UCSD-AML1 (cell line): ENCODE data around the gene HMSD.

Experiments
- DNase-seq: peaks from one replicate; lab custom pipeline; 2025; ENCODE audit not compliant: unreplicated experiment; lab: John Stamatoyannopoulos, UW

The HMSD gene

DNA sequence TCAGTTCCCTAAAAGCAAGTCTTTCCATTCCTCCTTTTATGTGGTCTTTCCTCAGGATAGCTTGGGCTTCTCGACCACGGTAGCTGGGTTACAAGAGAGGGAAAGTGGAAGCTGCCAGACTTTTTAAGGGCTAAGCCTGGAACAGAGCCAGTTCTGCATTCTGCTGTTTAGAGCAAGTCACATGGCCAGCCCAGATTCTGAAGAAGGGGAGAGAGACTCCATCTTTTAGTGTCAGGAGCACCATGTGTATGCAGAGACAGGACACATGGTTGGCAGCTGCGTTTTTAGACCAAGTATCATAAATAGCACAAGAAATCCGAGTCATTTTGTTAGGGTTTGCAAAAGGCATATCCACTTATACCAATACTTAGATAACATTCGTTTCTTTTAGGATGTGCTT, 4.7 kb downstream of the HMSD start:
- no peak for DNase-seq

DNA sequence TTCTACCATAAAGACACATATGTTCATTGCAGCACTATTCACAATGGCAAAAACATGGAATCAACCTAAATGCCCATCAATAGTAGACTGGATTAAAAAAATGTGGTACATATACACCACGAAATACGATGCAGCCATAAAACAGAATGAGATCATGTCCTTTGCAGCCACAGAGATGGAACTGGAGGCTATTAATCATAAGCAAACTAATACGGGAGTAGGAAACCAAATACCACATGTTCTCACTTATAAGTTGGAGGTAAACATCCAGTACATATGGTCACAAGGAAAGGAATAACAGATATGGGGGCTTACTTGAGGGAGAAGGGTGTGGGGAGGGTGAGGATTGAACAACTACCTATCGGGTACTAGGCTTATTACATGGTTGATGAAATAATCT, 7.7 kb downstream of the HMSD start:
- no peak for DNase-seq

DNA sequence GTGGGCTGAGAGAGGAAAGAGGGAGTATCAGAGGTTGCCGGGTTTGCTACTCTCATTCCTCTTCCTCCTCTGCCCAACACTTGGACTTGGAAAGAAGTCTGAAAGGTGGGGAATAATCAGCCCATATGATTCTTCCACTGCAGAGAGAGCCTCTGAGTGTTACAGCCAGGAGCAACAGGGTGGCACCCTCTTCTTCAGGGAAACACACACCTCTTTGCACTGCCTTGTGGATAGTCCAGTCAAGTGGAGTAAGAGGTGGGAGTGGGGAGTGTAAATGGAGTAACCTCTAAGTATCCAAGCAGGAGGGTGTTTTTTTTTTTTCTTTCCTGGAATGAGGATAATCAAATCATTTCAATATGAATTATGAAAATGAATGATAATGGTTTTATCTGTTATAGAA, 11.8 kb downstream of the HMSD start:
- DNase-seq = no peak

DNA sequence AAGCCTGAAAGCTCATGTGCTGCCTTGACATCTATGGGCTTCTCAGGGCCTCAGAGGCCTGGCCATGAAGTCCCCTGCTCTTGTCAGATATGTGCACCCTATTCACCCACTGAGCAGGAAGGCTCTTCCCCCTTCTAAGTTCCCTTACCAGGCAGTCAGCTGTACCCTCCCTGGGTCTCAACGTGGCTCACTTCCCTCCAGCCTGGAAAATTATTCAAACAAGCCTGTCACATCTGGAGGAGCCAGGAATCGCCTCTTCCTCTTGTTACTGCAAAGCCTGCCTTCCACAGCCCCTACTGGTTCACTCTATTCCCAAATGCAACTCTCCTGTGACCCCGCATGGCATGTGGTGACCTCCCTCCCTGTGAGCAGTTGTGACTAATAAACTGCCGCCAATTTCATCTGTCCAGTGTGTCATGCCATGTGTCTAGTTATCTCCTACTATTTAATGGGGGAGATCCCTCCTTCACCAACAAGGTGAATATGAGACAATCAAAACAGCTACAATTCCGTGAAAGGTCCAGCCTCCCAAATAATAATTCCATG, 12.4 kb downstream of the HMSD start:
- no peak for DNase-seq

DNA sequence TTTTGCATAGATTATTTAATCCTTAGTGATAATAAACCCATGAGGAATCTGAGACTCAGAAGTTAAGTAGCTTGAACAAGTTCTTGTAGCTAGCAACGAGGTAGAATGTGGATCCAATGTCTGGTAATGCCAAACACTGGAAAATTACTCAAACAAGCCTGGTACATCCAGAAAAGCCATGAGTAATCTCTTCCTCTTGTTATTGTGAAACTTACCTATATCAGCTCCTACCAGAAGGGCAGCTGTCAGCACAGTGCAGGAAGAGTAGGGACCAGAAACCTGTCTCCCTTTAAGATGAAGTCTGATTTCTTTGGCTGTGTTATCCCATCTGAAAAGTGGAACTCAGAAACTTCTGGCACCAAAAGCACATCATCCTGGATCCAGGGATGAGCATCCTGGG, 13.0 kb downstream of the HMSD start:
- DNase-seq = no peak

DNA sequence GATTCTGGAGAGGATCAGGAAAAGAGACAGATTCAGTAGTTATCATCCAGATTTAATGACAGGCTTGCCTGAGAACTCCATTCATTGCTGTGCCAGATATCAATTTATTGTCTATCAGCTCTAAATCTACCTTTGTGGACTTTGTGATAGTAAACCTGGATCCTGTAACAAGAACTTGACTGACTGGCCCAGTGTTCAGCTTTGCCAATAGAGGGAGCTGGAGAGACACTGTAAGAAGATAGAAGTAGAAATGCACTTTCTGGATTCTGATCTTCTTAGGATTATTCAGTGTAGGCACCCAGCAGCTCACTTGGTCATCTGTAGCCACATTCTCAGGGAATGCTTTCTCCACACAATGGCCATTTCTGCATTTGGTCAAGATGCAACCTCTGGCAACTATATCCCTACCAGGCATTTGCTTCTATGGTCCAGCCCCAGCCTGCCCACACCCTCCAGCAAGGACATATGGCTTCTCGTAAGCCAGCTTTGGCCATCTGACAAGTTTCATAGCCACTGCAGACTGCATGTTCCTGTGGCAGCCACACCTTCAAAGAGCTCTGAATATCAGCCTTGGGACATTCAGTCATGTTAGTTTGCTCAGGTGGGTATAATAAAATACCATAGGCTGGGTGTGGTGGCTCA, 14.6 kb downstream of the HMSD start:
- DNase-seq = no peak

DNA sequence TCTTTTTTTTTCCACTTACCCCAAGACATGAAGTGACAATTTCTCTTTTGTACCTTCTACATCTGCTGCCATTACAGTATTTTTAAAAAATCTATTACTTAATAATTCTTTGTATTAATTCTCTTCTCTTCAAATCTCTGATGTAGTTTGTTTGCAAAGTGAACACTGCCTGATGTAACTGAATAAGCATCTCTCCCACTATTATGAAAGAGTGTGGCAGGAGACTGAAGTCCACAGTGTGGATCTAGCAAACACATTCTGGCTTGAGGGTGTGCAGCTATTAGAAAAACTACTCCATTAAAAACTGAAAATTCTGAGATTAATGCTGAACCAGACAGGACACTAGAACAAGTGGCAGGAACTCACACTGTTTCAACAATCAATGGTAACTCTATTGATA, 15.8 kb downstream of the HMSD start:
- no peak for DNase-seq

DNA sequence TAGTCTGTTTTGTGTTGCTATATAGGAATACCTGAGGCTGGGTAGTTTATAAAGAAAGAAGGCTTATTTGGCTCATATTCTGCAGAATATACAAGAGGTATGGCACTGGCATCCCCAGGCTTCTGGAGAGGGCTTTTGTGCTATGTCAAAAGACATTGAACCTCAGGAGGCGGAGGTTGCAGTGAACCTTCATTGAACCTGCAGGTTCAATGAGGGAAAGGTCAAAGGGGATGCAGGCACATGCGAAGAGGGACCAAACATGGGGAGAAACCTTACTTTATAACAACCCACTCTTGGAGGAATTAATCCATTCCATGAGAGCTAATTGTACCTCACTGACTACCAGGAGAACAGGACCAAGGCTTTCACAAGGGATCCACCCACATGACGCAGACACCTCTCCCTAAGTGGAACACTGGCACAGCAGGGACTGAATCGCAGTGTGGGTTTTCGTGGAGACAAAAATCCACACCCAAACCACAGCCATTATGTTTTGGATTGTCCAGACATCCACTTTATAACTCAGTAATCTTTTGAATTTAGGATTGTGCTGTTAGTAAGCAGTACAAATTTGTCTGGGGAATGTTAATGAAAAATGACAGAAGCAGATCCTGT, 16.7 kb downstream of the HMSD start:
- no peak for DNase-seq

DNA sequence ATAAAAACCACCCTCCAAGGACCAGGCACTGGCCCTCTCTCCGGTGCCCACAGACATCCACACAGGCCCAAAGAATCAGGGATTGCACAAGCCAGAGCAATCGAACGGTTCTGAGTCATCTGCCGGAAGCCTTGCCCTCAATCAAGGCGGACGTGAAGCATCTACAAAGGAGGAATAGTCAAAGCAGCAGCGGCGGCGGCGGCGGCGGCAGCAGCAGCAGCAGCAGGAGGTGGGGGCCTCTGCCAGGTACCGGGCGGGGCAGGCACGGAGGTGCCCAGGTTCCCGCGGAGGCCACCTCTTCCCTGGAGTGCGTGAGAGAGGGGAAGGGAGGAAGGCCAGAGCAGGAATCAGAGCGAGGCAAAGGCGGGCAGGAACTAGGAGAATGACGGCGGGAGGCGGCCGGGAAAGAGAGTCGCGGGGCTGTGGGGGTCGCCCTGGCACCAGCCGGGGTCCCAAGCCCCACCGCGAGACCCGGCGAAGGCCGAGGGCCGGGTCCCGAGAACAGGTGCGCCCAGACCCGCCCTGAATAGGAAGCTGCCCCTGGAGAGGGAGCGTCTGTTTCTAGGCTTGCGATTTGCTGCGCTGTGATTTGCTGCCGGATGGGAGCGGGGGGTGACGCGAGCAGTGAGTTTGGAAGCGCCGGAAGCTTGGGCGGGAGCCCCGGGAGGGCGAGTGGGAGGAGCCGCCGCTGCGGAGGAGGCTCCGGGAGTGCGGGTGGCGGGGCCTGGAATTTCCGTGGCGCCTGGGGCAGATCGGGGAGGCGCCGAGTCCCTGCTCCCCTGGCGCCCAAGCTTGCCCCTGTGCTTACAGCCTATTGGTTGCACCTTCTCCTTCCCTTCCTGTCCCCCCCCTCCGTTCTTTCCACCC, 21.1 kb downstream of the HMSD start, which contains the start of gene SERPINB8:
TSS of gene SERPINB8 (plus strand) at position 140 of the 867 bp plus-strand sequence. CDS start 8,228 bp downstream, outside the sequence.
- peak; percentile 32 for DNase-seq

DNA sequence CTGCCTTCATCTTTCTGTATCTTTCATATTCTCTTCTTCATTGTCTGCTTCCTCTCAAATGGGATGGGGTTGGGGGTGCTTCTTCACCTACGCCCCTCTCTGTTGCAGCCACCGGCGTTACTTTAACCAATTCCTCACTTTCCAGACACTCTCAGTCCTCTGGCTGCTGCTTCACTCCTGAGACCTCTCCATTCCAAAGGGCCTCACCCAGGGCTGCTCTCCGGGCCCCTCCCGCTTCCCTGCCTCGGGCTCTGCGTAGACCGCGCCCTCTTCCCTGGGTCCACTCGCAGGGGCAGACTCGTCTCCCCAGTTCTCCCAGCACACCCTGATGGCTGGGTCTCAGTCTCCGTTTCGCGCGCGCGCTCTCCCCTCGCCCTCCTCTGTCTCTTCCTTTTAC, 21.7 kb downstream of the HMSD start:
- DNase-seq = no peak

DNA sequence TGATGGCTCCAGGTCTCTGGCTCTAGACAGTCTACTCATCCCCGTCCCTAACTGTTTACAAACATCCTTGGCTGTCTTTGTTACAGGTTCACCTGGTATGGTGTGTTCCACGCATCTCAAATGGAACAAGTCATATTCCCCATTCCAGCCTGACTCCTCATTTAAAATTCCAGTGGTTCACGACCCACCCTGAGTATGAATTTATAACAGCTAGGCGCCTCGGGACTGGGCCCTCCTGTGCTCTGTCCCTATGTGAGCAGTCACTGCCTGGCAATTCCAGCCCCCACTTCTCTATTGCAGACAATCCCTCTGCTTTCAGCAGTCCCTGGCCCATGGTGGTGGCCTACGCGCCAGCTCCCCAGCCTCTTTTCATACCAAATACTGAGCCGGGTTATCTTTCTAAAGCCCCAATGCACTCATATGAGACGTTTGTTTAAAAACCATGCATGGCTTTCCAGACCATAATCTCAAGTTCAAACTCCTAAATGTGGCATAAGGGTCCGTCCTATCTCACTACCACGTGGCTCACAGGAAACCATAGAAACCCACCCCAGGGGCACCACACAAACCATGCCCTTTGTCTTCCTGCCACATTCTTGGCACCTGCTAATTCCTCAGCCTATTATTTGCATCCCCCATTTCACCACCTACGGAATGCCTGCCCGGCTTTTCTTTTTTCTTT, 22.4 kb downstream of the HMSD start:
- no peak for DNase-seq

DNA sequence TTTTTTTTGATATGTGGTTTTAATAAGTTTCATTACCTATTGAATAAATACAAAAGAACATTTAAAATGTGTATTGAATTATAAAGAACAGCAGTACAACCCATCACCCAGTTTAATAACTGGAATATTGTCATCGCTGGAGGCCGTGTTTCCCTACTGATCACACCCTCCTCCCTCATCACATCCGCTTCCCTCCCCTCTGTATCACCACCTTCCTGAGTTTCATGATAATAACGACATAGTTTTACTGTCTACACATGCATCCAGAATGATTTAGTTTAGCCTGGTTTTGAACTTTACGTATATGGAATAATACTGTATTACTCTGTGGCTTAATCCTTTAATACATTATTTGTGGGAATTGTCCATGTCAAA, 22.9 kb downstream of the HMSD start:
- no peak for DNase-seq

DNA sequence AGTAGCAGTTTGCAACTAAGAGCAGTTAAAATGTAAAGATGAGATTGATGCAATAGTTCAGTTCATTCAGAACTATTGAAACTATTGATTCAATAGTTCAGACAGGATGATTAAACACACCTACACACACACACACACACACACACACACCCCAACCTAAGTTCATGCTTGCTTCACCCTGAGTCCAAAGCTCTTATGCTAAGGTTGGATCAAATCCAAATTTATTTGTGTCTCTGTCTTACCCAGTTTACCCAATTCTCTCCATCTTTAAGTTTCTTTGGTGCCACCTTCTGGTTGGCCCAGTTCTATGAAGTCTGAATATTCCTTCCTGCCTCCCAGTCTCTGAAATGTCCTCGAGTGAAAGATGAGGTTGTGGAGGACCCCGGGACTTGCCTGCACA, 25.9 kb downstream of the HMSD start:
- DNase-seq = no peak

DNA sequence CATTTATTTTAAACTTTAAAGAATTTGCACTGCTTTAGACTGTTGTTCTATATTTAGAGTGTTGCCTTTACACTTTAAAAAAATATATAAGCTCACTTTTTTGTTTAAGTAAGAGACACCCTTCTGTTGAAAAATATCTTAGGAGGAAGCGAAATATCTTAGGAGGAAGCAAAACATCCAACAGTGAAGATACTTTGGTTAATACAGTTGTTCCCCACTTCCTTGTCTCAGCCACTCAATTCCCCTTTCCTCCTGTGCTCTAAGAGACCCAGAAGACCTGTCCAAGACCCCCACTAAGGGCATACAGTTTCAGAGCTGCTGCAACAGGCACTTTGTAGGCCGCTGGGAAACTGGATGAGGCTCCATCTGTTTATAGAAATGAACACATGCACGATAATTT, 26.5 kb downstream of the HMSD start:
- DNase-seq = no peak

DNA sequence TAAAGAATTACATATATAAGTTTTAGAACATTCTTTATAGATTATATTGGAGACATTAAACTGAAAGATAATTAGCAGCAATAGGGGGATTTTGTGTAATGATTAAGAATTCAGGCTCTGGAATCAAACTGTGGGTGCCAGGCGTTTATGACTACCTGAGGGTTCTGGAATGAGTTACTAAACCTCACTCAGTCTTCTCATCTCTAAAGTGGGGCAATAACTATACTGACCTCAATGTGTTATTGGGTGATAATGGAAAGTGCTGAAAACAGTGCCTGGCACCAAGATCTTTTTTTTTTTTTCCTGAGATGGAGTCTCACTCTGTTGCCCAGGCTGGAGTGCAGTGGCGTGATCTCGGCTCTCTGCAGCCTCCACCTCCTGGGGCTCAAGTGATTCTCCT, 27.9 kb downstream of the HMSD start:
- no peak for DNase-seq

DNA sequence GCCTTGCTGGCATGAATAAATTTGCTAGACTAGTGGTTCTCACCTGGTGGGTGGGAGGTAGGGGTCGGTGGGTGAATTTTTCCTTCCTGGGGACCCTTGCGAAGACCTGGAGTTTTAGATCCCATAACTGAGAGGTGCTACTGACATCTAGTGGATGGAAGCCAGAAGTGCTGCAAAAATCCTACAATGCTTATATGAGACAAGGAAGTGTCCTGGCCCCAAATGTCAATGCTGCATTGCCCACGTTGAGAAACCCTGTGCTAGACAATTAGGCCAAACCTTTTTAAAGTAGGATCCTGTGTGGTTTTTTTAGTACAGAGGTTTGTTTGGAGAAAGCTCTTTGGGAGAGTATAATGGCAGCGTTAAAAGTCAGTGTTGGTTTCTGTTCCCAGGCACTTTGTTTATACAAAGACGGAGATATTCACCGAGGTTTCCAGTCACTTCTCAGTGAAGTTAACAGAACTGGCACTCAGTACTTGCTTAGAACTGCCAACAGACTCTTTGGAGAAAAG, 30.4 kb downstream of the HMSD start:
- no peak for DNase-seq

DNA sequence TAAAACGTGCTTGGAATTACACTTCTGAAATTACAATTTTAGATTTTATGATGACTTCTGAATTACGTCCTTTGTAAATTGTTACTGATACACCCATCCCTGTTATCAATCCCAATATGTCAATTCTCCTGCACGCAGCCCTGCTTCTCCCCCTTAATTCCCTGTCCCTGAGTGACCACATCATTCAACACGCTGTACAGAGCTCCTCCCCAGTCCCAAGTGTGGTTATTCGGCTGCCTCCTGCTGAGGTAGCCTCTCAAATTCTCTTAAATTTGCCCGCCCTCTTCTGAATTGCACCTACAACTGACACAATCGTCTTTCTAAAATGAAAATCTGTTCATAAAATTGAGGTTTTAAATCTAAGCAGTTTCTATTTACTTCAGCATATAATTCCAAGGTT, 30.9 kb downstream of the HMSD start:
- DNase-seq = no peak

DNA sequence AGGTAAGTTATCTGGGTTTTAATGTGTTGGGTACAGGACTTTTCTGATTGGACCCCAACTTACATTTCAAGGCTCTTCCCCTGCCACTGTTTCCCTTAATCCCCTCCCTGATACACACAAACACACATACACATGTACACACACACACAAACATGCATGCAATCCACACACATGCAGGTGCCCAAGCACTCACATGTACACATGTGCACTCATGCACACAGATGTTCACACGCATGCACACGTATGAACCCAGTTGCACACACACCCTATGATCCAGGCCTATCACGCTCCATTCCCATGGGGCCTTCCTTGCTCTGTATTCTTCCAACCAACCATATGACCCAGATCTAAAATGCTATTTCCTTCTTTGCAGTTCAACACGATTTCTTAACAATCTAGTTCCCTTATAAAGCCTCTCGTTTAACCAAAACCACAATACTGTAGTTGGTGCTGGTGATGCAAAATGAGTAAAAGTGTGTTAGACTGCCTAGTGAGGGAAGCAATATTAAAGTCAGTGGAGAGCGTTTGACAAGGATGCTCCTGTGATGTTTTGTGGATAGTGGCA, 31.9 kb downstream of the HMSD start:
- DNase-seq = no peak

DNA sequence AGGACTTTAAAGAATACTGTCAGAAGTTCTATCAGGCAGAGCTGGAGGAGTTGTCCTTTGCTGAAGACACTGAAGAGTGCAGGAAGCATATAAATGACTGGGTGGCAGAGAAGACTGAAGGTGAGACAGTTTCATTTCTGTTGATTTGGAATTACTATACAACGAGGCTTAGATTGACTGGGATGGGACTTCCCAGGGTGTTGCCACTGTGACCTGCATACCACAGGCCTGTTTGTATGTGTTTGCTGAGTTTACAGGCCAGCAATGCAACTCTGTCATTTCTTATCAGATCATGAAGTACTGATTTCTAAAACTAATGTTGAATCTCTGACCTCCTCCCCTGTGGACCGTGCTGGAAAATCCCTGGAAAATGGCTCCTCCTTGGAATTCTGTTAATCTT, 32.6 kb downstream of the HMSD start:
- no peak for DNase-seq

DNA sequence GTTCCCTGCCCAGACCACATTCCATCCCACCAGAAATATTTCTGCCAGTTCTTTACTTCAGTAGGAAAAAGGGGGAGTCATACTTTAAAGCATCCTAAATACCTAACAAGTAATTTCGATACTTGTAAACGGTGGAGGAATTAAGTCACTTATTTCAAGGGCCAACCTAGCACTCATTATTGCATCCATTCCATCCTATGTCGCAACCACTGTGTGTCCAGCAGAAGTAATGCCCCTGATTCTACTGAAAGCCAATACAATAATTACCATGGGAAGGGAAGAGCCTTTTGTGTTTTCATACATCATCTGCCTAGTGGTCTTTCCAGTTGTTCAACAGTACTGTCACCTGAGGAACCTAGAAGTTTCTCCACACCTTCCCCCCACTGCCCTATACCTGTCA, 33.3 kb downstream of the HMSD start:
- no peak for DNase-seq

DNA sequence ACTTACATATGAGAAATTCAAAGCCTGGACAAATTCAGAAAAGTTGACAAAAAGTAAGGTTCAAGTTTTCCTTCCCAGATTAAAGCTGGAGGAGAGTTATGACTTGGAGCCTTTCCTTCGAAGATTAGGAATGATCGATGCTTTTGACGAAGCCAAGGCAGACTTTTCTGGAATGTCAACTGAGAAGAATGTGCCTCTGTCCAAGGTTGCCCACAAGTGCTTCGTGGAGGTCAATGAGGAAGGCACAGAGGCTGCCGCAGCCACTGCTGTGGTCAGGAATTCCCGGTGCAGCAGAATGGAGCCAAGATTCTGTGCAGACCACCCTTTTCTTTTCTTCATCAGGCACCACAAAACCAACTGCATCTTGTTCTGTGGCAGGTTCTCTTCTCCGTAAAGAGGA, 37.8 kb downstream of the HMSD start:
- DNase-seq = no peak
